Measurements from ENCODE around the gene DNTTIP2. TPM values are rescaled to one million over a fixed set of nuclear protein-coding genes. Genes with fewer than 3 reads are reported as not detected.

The DNTTIP2 gene
- total and polyA plus RNA-seq, 9 of the 15 experiments (the other 6 are each of a cell fraction or from before 2014, with no cell fraction given): 50.4 to 138 (median 97.0) TPM

GRCh38 chr1:93837961-93838360 lies 41.0 kb downstream of the DNTTIP2 start:
- no peak for TF ChIP-seq WHSC1 (IDR thresholded peaks at IDR 0.05; ENCODE audit: low read length)
- no peak for TF ChIP-seq TCF3 (CRISPR knock-in tag; IDR thresholded peaks at IDR 0.05)
- TF ChIP-seq NUFIP1 (IDR thresholded peaks at IDR 0.05; ENCODE audit: partially characterized antibody): no peak
- no peak for TF ChIP-seq GTF2E2 (tag; IDR thresholded peaks at IDR 0.05)
- no peak for TF ChIP-seq NR1H2 (CRISPR knock-in tag; IDR thresholded peaks at IDR 0.05)
- TF ChIP-seq, protein P1, sequence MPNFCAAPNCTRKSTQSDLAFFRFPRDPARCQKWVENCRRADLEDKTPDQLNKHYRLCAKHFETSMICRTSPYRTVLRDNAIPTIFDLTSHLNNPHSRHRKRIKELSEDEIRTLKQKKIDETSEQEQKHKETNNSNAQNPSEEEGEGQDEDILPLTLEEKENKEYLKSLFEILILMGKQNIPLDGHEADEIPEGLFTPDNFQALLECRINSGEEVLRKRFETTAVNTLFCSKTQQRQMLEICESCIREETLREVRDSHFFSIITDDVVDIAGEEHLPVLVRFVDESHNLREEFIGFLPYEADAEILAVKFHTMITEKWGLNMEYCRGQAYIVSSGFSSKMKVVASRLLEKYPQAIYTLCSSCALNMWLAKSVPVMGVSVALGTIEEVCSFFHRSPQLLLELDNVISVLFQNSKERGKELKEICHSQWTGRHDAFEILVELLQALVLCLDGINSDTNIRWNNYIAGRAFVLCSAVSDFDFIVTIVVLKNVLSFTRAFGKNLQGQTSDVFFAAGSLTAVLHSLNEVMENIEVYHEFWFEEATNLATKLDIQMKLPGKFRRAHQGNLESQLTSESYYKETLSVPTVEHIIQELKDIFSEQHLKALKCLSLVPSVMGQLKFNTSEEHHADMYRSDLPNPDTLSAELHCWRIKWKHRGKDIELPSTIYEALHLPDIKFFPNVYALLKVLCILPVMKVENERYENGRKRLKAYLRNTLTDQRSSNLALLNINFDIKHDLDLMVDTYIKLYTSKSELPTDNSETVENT (CRISPR knock-in tag; IDR thresholded peaks at IDR 0.05): no peak
- TF ChIP-seq NFATC3 (IDR thresholded peaks at IDR 0.05): no peak
- no peak for TF ChIP-seq ZNF778 (CRISPR knock-in tag; IDR thresholded peaks at IDR 0.05)
- TF ChIP-seq RBM15 (IDR thresholded peaks at IDR 0.05; ENCODE audit: insufficient read depth, low read length): no peak
- no peak for TF ChIP-seq FOXK1 (CRISPR knock-in tag; IDR thresholded peaks at IDR 0.05; ENCODE audit: borderline replicate concordance)
- TF ChIP-seq DIDO1 (tag; IDR thresholded peaks at IDR 0.05; ENCODE audit: low read depth): no peak
- TF ChIP-seq POLR2B (IDR thresholded peaks at IDR 0.05; ENCODE audit: low read depth, partially characterized antibody): no peak
- ATAC-seq: no peak
- ChIA-PET POLR2A (no interaction called here), CTCF (ENCODE audit: low intra/inter-chr PET ratio) (no interaction called here)
- Histone ChIP-seq H3K4me2 (ENCODE audit: insufficient read depth, low read length) (no peak overlapping the region), H3K79me2 (ENCODE audit: control insufficient read depth, insufficient read depth, low read length) (no peaks in the 10 kb centered on the region), H3K4me1 (replicated peaks in 1 of 2; ENCODE audit: control insufficient read depth in 2 of 2, insufficient read depth in 2 of 2, low read length in 2 of 2) (no peaks in the 10 kb centered on the region), H3K36me3 (ENCODE audit: control insufficient read depth, insufficient read depth, low read length) (no peaks in the 10 kb centered on the region), H3K9ac (ENCODE audit: insufficient read depth in 1 of 2, low read depth in 2 of 2, low read length in 2 of 2) (no peak overlapping the region), H3K9me3 (replicated peaks; ENCODE audit: control insufficient read depth, insufficient read depth, low read depth, low read length) (peaks cover 3% of the 10 kb centered on the region; the same call in 1 of the 2 replicates), H3K27me3 (ENCODE audit: control insufficient read depth in 2 of 2, insufficient read depth in 2 of 2, low read length in 2 of 2) (no peaks in the 10 kb centered on the region), H3K4me3 (no peak overlapping the region), H2AFZ (ENCODE audit: low read depth, low read length) (no peak overlapping the region), H3K9me1 (ENCODE audit: control insufficient read depth, insufficient read depth, low read length) (no peaks in the 10 kb centered on the region), H4K20me1 (replicated peaks; ENCODE audit: control insufficient read depth, insufficient read depth, low read length) (no peaks in the 10 kb centered on the region), H3K27ac (ENCODE audit: extremely low read depth, low read depth, low read length) (no peak overlapping the region)
- FAIRE-seq: no peak
- WGBS (ENCODE audit: insufficient coverage, low coverage, missing lambda C conversion rate): 6% methylated on average over 3 of the region's 3 CpGs
- intact Hi-C loops (cut with micrococcal nuclease): no loop called here
- DNase-seq (ENCODE audit: extremely low read depth in 1 of 4, low spot score in 3 of 4): no peak
- BruUV-seq (replicated peaks): no TSS peak
- in situ Hi-C loops (cut with MboI): loop anchor here (10.0 kb wide), 1 partner anchor 403 kb away; no protein-coding TSS in a partner anchor

Measured in K562 (cell line).